Measurements from ENCODE around the gene AGBL4. TPM values are rescaled to one million over a fixed set of nuclear protein-coding genes. Genes with fewer than 3 reads are reported as not detected.

Gene AGBL4
- total RNA-seq, 1 experiment from 2014 or later = not detected

GRCh38 chr1:49416758-49417157, 607.0 kb downstream of the AGBL4 start:
- DNase-seq (ENCODE audit: low read depth, low spot score) (no peak), ATAC-seq (no peak)
- no peaks in the 10 kb centered on the region for H3K4me1 ChIP-seq (ENCODE audit: control insufficient read depth in 1 of 2, insufficient read depth in 2 of 2, low read length in 2 of 2)
- no peak overlapping the region for H3K4me2 ChIP-seq (ENCODE audit: low read length)
- CTCF ChIA-PET = no interaction called here
- no TSS peak for BruUV-seq (replicated peaks)
- no peak overlapping the region for H3K27ac ChIP-seq (ENCODE audit: low read depth, low read length)
- H3K9ac ChIP-seq (ENCODE audit: low read length) = no peak overlapping the region
- H4K20me1 ChIP-seq (ENCODE audit: insufficient read depth) = no peaks in the 10 kb centered on the region
- TF ChIP-seq EGR1 (IDR thresholded peaks at IDR 0.05; ENCODE audit: low read depth) (no peak), FOSL1 (IDR thresholded peaks at IDR 0.05; ENCODE audit: low read depth) (no peak), ZBTB33 (IDR thresholded peaks at IDR 0.05; ENCODE audit: extremely low read depth, insufficient replicate concordance, low read length) (no peak), YY1 (IDR thresholded peaks at IDR 0.05; ENCODE audit: extremely low read depth, insufficient replicate concordance, low read depth, low read length) (no peak), POLR2AphosphoS5 (IDR thresholded peaks at IDR 0.05; ENCODE audit: low read depth, low read length) (no peak), JUND (IDR thresholded peaks at IDR 0.05) (no peak), CBX3 (IDR thresholded peaks at IDR 0.05; ENCODE audit: low read depth) (no peak), EZH2 (IDR thresholded peaks at IDR 0.05) (no peak), RAD21 (IDR thresholded peaks at IDR 0.05; ENCODE audit: low read depth) (no peak), ZFX (IDR thresholded peaks at IDR 0.05) (no peak), CTCF (IDR thresholded peaks at IDR 0.05 in 2 of 3, conservative IDR thresholded peaks at IDR 0.05 in 1 of 3; ENCODE audit: borderline replicate concordance in 1 of 3, insufficient read depth in 1 of 3, low read depth in 2 of 3, low read length in 2 of 3) (no peak), SP1 (IDR thresholded peaks at IDR 0.05; ENCODE audit: low read depth) (no peak)
- TF ChIP-seq, protein P1, sequence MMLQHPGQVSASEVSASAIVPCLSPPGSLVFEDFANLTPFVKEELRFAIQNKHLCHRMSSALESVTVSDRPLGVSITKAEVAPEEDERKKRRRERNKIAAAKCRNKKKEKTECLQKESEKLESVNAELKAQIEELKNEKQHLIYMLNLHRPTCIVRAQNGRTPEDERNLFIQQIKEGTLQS (IDR thresholded peaks at IDR 0.05) = no peak
- no peaks in the 10 kb centered on the region for H3K36me3 ChIP-seq (ENCODE audit: control insufficient read depth in 1 of 2, insufficient read depth in 2 of 2, low read length in 2 of 2)
- H3K4me3 ChIP-seq (replicated peaks in 1 of 2; ENCODE audit: low read depth in 1 of 2, low read length in 2 of 2) = no peak overlapping the region
- no peaks in the 10 kb centered on the region for H3K27me3 ChIP-seq (ENCODE audit: insufficient read depth, low read length)
- RAD21 ChIA-PET (ENCODE audit: low non-redundant PET in 1 of 2, low total read pairs in 2 of 2, uncharacterized antibody in 2 of 2, unreplicated experiment in 2 of 2) = no interaction called here
- H2AFZ ChIP-seq (ENCODE audit: low read depth, low read length, poor library complexity, severe bottlenecking) = no peak overlapping the region
- POLR2A ChIA-PET = no interaction called here
- no peaks in the 10 kb centered on the region for H3K9me2 ChIP-seq (ENCODE audit: insufficient read depth)
- H3K9me3 ChIP-seq (ENCODE audit: control insufficient read depth in 1 of 2, insufficient read depth in 1 of 2, low read depth in 1 of 2, low read length in 2 of 2) = peaks cover 8 to 10% of the 10 kb centered on the region in 2 experiments; a peak in 2 of 4 replicates
- H3K79me2 ChIP-seq (ENCODE audit: insufficient read depth, low read length) = no peaks in the 10 kb centered on the region
- intact Hi-C loops (cut with micrococcal nuclease) = no loop called here

All from HCT116 (cell line).